Muscle layer of duodenum (tissue), 2 donors: ENCODE results near the gene CACNG4.

Experiments used
- H3K27ac ChIP-seq: one replicate; pipeline ENCODE4 v1.7.0; 2013; ENCODE audit warnings: mild to moderate bottlenecking, low read length
- H3K27me3 ChIP-seq: one replicate; pipeline ENCODE4 v1.7.0; 2013; ENCODE audit warnings: low read depth, mild to moderate bottlenecking, control low read depth, low read length
- H3K36me3 ChIP-seq, 2 donors: one replicate each; pipeline ENCODE4 v1.7.0; 2013; ENCODE audit warnings: low read length in 2 of 2, control low read depth in 1 of 2, mild to moderate bottlenecking in 1 of 2; ENCODE audit not compliant: insufficient read depth in 2 of 2, control insufficient read depth in 1 of 2
- H3K4me1 ChIP-seq, 2 donors: one replicate each; pipeline ENCODE4 v1.7.0; 2013; ENCODE audit warnings: low read length in 2 of 2, mild to moderate bottlenecking in 2 of 2, control low read depth in 1 of 2, moderate library complexity in 1 of 2; ENCODE audit not compliant: insufficient read depth in 2 of 2, control insufficient read depth in 1 of 2
- H3K4me3 ChIP-seq, 2 donors: one replicate each; pipeline ENCODE4 v1.7.0; 2013; ENCODE audit warnings: low read length in 2 of 2, low read depth in 1 of 2, mild to moderate bottlenecking in 1 of 2
- H3K9me3 ChIP-seq, 2 donors: one replicate each; pipeline ENCODE4 v1.7.0; 2013; ENCODE audit warnings: low read length in 2 of 2, control low read depth in 1 of 2, mild to moderate bottlenecking in 1 of 2; ENCODE audit not compliant: control insufficient read depth in 1 of 2
- donor health status: healthy.

Gene CACNG4

GRCh38 chr17:66945147-66945835, 19.2 kb upstream of the CACNG4 start:
- no peak overlapping the region for H3K4me3 ChIP-seq
- H3K36me3 ChIP-seq = no peaks in the 10 kb centered on the region
- peaks cover 0 to 4% of the 10 kb centered on the region in 2 donors for H3K4me1 ChIP-seq
- no peak overlapping the region for H3K27ac ChIP-seq
- H3K27me3 ChIP-seq = peaks cover 8% of the 10 kb centered on the region
- no peaks in the 10 kb centered on the region for H3K9me3 ChIP-seq

- no peaks in the 10 kb centered on the region for H3K36me3 ChIP-seq
- H3K4me1 ChIP-seq = peaks cover 0 to 4% of the 10 kb centered on the region in 2 donors
- no peak overlapping the region for H3K27ac ChIP-seq
- H3K27me3 ChIP-seq = peaks cover 8% of the 10 kb centered on the region
- H3K4me3 ChIP-seq = no peak overlapping the region
- H3K9me3 ChIP-seq = no peaks in the 10 kb centered on the region
Measured at GRCh38 chr17:66946251-66946650, 18.3 kb upstream of the CACNG4 start.

- Histone ChIP-seq H3K36me3 (no peaks in the 10 kb centered on the region), H3K4me1 (peaks cover 0 to 4% of the 10 kb centered on the region in 2 donors), H3K4me3 (no peak overlapping the region), H3K9me3 (no peaks in the 10 kb centered on the region), H3K27ac (no peak overlapping the region), H3K27me3 (peaks cover 8% of the 10 kb centered on the region)
Measured at GRCh38 chr17:66947311-66947710, 17.2 kb upstream of the CACNG4 start.

GRCh38 chr17:66948061-66948750, 16.3 kb upstream of the CACNG4 start:
- H3K4me1 ChIP-seq = peaks cover 0 to 4% of the 10 kb centered on the region in 2 donors
- H3K27me3 ChIP-seq = peaks cover 8% of the 10 kb centered on the region
- H3K9me3 ChIP-seq = no peaks in the 10 kb centered on the region
- H3K36me3 ChIP-seq = no peaks in the 10 kb centered on the region
- H3K27ac ChIP-seq = no peak overlapping the region
- H3K4me3 ChIP-seq = no peak overlapping the region

DNA sequence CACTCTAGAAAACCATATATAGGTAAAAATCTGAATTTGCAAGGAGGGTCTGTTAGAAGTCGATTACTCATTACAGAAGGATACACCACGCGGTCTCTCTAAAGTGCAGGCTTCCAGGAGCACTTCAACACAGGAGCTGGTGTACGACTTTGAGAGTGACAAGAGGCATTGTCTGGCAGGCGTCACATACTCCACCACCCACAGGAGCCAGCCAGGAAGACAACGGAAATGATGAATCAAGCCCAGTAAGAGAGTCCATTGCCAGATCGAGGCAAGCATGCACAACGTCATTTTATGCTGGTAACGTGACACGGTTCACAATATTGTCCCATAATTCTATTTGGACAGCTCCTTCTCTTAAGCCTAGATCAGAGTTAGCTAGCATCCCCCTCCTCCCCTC, 15.0 kb upstream of the CACNG4 start:
- H3K27ac ChIP-seq = no peak overlapping the region
- peaks cover 8% of the 10 kb centered on the region for H3K27me3 ChIP-seq

GRCh38 chr17:66950325-66950724, 14.2 kb upstream of the CACNG4 start:
- H3K4me1 ChIP-seq = no peaks in the 10 kb centered on the region
- H3K36me3 ChIP-seq = no peaks in the 10 kb centered on the region
- H3K9me3 ChIP-seq = no peaks in the 10 kb centered on the region
- H3K27me3 ChIP-seq = peaks cover 8% of the 10 kb centered on the region
- H3K4me3 ChIP-seq = no peak overlapping the region
- H3K27ac ChIP-seq = no peak overlapping the region

More for the DNA sequence above, 15.0 kb upstream of the CACNG4 start:
- H3K36me3 ChIP-seq = no peaks in the 10 kb centered on the region
- no peaks in the 10 kb centered on the region for H3K9me3 ChIP-seq
- H3K4me1 ChIP-seq = peaks cover 0 to 1% of the 10 kb centered on the region in 2 donors
- H3K4me3 ChIP-seq = no peak overlapping the region

- H3K36me3 ChIP-seq = no peaks in the 10 kb centered on the region
- no peaks in the 10 kb centered on the region for H3K9me3 ChIP-seq
- no peaks in the 10 kb centered on the region for H3K4me1 ChIP-seq
- H3K4me3 ChIP-seq = no peak overlapping the region
- peak overlapping the region; percentile 49 for H3K27ac ChIP-seq
- peaks cover 2% of the 10 kb centered on the region for H3K27me3 ChIP-seq
Measured at GRCh38 chr17:66950886-66951604, 13.5 kb upstream of the CACNG4 start.

- peak overlapping the region; percentile 49 for H3K27ac ChIP-seq
Measured at GRCh38 chr17:66951605-66951953, 12.9 kb upstream of the CACNG4 start.

DNA sequence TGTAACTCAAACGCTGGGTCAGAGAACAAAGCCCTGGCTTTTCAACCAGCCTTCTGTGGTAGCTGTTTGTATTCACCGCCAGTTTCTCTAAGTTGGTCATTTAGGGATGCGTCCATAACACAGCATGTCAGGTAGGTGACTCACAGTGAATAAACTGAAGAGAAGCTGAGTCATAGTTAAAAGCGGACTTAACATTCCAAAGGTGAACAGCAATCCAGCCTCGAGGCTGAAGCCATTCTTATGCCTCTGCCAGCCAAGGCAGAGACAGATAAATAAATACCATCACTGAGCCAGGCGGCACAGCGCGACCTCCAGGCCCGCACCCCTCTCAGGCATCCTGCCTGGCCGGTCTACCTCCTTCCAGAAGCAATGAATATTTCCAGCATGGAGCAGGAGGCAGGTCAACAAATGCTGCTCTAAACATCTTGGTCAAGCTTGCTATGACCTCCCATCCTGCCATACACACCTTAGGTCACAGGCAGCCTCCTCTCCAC, 12.4 kb upstream of the CACNG4 start:
- Histone ChIP-seq H3K27me3 (no peaks in the 10 kb centered on the region), H3K4me1 (no peaks in the 10 kb centered on the region), H3K27ac (peak overlapping the region; percentile 49), H3K4me3 (no peak overlapping the region), H3K36me3 (no peaks in the 10 kb centered on the region), H3K9me3 (no peaks in the 10 kb centered on the region)

More at GRCh38 chr17:66951605-66951953, 12.9 kb upstream of the CACNG4 start:
- Histone ChIP-seq H3K27me3 (no peaks in the 10 kb centered on the region), H3K9me3 (no peaks in the 10 kb centered on the region), H3K4me3 (no peak overlapping the region), H3K36me3 (no peaks in the 10 kb centered on the region), H3K4me1 (no peaks in the 10 kb centered on the region)

DNA sequence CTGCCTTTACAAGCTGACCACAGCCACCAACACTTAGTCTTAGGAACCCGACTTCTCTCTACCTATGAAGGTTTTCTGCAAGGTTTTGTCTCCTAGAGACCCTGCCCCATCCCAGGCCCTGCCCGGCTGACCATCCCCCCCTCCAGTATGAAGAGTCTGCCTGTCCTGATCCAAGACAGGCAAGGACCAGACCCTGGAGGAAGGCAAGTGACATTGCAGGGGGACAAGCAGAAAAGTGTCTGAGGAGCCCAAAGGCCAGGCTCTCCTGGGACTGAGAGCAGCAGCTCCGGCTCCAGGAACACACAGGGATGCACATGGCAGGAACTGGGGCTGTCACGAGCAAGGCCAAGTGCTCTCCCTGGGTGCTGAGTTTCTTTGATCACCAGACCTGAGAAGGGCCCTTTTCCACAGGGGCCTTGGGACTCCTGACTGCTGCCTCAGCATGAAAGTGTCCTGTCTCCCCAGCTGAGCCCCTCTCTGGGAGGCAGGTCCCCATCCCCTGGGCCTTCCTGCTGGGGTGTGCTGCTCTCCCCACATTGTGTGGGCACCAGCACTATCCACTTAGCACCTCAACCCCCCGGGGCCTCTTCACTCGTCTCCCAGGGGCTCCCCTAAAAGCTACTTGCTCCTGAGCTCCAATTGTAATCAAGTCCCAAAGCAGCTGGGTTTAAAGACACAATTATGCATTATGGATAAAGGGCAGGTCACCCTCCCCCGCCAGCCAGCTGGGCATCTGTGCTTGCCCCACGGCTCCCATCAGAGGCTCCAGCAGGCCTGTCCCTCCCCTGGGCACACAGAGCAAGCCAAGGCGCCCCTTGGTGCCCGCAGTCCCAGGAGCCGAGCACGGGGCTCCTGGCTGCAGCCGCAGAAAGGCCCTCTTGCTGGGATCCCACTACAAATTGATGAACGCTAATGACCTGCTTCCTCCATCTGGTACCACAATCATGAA, 11.6 kb upstream of the CACNG4 start:
- Histone ChIP-seq H3K4me3 (no peak overlapping the region), H3K27ac (peak overlapping the region; percentile 39), H3K9me3 (no peaks in the 10 kb centered on the region), H3K4me1 (peaks cover 0 to 3% of the 10 kb centered on the region in 2 donors), H3K27me3 (no peaks in the 10 kb centered on the region), H3K36me3 (no peaks in the 10 kb centered on the region)
